Adipocyte (in vitro differentiated cells): Measurements from ENCODE around the gene OR10W1.

ENCODE experiments used
- DNase-seq: peaks from one replicate; pipeline ENCODE4 v3.0.0-alpha.2; 2015; ENCODE audit warnings: low read depth
- H3K27me3 ChIP-seq: replicated peaks from 2 replicates; pipeline ENCODE4 v1.7.0; 2013; ENCODE audit warnings: mild to moderate bottlenecking, low read length, moderate library complexity; ENCODE audit not compliant: control insufficient read depth, insufficient read depth
- H3K36me3 ChIP-seq: 2 replicates; pipeline ENCODE4 v1.7.0; 2013; ENCODE audit warnings: low read length, mild to moderate bottlenecking, moderate library complexity; ENCODE audit not compliant: control insufficient read depth, insufficient read depth, severe bottlenecking
- H3K4me1 ChIP-seq: 2 replicates; pipeline ENCODE4 v1.7.0; 2013; ENCODE audit warnings: mild to moderate bottlenecking, low read length, moderate library complexity; ENCODE audit not compliant: control insufficient read depth, insufficient read depth
- H3K4me3 ChIP-seq: 2 replicates; pipeline ENCODE4 v1.7.0; 2013; ENCODE audit warnings: mild to moderate bottlenecking, low read length, moderate library complexity
- H3K9ac ChIP-seq: 2 replicates; pipeline ENCODE4 v1.7.0; 2013; ENCODE audit warnings: mild to moderate bottlenecking, low read length, moderate library complexity
- H3K9me3 ChIP-seq: 2 replicates; pipeline ENCODE4 v1.7.0; 2013; ENCODE audit warnings: mild to moderate bottlenecking, low read length, moderate library complexity; ENCODE audit not compliant: control insufficient read depth

Gene OR10W1

DNA sequence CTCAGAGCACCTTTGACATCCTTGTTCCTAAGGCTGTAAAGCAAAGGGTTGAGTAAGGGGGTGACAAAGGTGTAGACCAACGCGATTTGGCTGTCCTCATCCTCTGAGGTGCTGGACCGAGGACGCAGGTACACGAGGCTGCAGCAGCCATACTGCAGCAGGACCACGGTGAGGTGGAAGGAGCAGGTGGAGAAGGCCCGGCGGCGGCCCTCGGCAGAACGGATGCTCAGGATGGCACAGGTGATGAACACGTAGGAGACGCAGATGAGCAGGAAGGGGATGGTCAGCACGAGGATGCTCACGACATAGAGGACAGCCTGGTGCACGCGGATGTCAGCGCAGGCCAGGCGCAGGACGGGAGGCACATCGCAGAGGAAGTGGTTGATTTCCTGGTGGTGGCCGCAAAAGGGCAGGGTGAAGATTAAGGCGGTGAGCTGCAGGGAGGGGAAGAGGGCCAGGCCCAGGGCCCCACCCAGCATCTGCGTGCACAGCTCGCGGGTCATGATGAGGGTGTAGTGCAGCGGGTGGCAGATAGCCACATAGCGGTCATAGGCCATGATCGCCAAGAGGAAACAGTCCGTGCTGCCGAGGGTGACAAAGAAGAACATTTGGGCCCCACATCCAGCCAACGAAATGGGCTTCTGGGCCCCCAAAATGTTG lies 40.0 kb downstream of the OR10W1 start:
- Histone ChIP-seq H3K9me3 (no peaks in the 10 kb centered on the region), H3K4me3 (no peak overlapping the region), H3K27me3 (no peaks in the 10 kb centered on the region), H3K36me3 (no peaks in the 10 kb centered on the region), H3K9ac (no peak overlapping the region), H3K4me1 (no peaks in the 10 kb centered on the region)
- no peak for DNase-seq

DNA sequence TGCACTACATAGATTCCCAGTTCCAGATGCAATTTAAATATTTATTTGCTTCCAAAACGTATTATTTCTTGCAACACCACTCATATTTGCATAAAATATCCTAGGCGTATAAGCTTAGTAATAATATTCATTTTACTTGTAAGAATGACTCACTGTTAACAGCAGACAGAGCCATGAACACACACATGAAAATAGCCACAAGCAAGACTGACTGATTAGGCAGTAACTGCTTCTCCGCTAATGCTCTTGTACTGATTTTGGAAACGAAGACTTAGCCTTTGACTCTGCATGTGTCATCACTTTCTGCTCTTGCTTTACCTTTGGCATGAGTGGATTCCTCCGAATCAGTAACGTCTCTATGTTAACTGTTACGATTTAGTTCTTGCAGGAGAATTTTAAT lies 45.3 kb downstream of the OR10W1 start:
- no peak for DNase-seq
- Histone ChIP-seq H3K27me3 (no peaks in the 10 kb centered on the region), H3K9ac (no peak overlapping the region)

More for the DNA sequence above, 45.3 kb downstream of the OR10W1 start:
- H3K36me3 ChIP-seq = no peaks in the 10 kb centered on the region
- H3K4me1 ChIP-seq = no peaks in the 10 kb centered on the region
- no peaks in the 10 kb centered on the region for H3K9me3 ChIP-seq
- no peak overlapping the region for H3K4me3 ChIP-seq
